GM12878 (cell line): ENCODE results near the gene RINT1. TPM values are rescaled to one million over a fixed set of nuclear protein-coding genes. Genes with fewer than 3 reads are reported as not detected.

Experiments used
- ATAC-seq: fragments of 200-7000 bp; cut with Tn5 transposase; 3 replicates; pipeline ENCODE4 v1.9.1; 2020; ENCODE audit warnings: mild to moderate bottlenecking, moderate library complexity
- BruUV-seq: library from RNA; stranded (reverse); fragments of 400-500 nt; replicated peaks from 2 replicates; lab custom pipeline; 2021; lab: Mats Ljungman, UMichigan
- CTCF ChIA-PET: fragments of 300-600 bp; sonication (Branson Sonifier 250); formaldehyde crosslinking; extraction: SDS; loops from one replicate; lab custom pipeline; 2021; ENCODE audit warnings: inconsistent platforms; lab: Yijun Ruan, JAX
- POLR2A ChIA-PET: fragments of 350-600 bp; formaldehyde crosslinking; extraction: SDS; loops from one replicate; lab custom pipeline; 2021; ENCODE audit warnings: inconsistent platforms; lab: Charles Lee
- RAD21 ChIA-PET: fragments of 300-600 bp; sonication (Branson Sonifier 250); formaldehyde crosslinking; loops from one replicate; lab custom pipeline; 2023; ENCODE audit warnings: antibody characterized with exemption; ENCODE audit not compliant: unreplicated experiment; lab: Charles Lee
- SMC1A ChIA-PET: fragments of 300-600 bp; sonication (Branson Sonifier 250); formaldehyde crosslinking; loops from one replicate; lab custom pipeline; 2023; ENCODE audit not compliant: unreplicated experiment, uncharacterized antibody; lab: Charles Lee
- DNase-seq: peaks from one replicate; pipeline ENCODE4 v3.0.0-alpha.2; 2011; ENCODE audit warnings: low read depth, low spot score
- FAIRE-seq: peaks from 3 replicates; lab custom pipeline; 2011; peaks lifted over from hg19 to GRCh38; lab: Jason Lieb, UNC
- H2AFZ ChIP-seq: 2 replicates; pipeline ENCODE4 v1.6.0; 2011; ENCODE audit warnings: low read depth, low read length, control low read depth; ENCODE audit not compliant: control insufficient read depth
- H3K27ac ChIP-seq: 2 replicates; pipeline ENCODE4 v1.5.1; 2011; ENCODE audit warnings: control low read depth; ENCODE audit not compliant: control insufficient read depth, insufficient read depth
- H3K27me3 ChIP-seq, 2 experiments: replicated peaks in 1 of 2; 2 replicates each; pipeline versions ENCODE4 v1.6.0 to v1.6.1; 2011; ENCODE audit warnings: low read length in 1 of 2; ENCODE audit not compliant: control insufficient read depth in 2 of 2, insufficient read depth in 2 of 2
- H3K36me3 ChIP-seq, 2 experiments: 2 replicates each; pipeline ENCODE4 v1.5.1; 2011; ENCODE audit warnings: low read length in 1 of 2; ENCODE audit not compliant: control insufficient read depth in 2 of 2, insufficient read depth in 2 of 2
- H3K4me1 ChIP-seq: 2 replicates; pipeline ENCODE4 v1.6.1; 2011; ENCODE audit warnings: mild to moderate bottlenecking, low read length, moderate library complexity, mixed read lengths; ENCODE audit not compliant: control insufficient read depth, insufficient read depth
- H3K4me2 ChIP-seq: 2 replicates; pipeline ENCODE4 v1.6.0; 2011; ENCODE audit warnings: control low read depth; ENCODE audit not compliant: control insufficient read depth, insufficient read depth
- H3K4me3 ChIP-seq: fragments of 200-600 bp; sonication (generic); 2 replicates; pipeline ENCODE4 v1.5.1; 2016
- H3K79me2 ChIP-seq: 2 replicates; pipeline ENCODE4 v1.6.0; 2011; ENCODE audit warnings: low read length; ENCODE audit not compliant: control insufficient read depth, insufficient read depth
- H3K9ac ChIP-seq: 2 replicates; pipeline ENCODE4 v1.8.0; 2011; ENCODE audit warnings: low read length, control low read depth, mixed read lengths; ENCODE audit not compliant: control insufficient read depth, insufficient read depth
- H3K9me3 ChIP-seq: replicated peaks from 3 replicates; pipeline ENCODE4 v1.5.1; 2011; ENCODE audit warnings: mild to moderate bottlenecking, low read length; ENCODE audit not compliant: control insufficient read depth, insufficient read depth
- H4K20me1 ChIP-seq: 2 replicates; pipeline ENCODE4 v1.6.0; 2011; ENCODE audit not compliant: control insufficient read depth, insufficient read depth
- BHLHE40 ChIP-seq, 2 experiments: fragments of 450-650 bp in 1 of 2; IDR thresholded peaks; 2 replicates each; pipeline ENCODE4 v1.6.1; 2011 to 2017; ENCODE audit warnings: low read depth in 2 of 2, borderline replicate concordance in 1 of 2, improper control_type of control experiment in 1 of 2, low read length in 1 of 2, mild to moderate bottlenecking in 1 of 2
- CBX3 ChIP-seq: fragments of 200-600 bp; sonication (generic); IDR thresholded peaks from 2 replicates; pipeline ENCODE4 v1.6.1; 2016; ENCODE audit warnings: low read depth, borderline replicate concordance
- CREB1 ChIP-seq: IDR thresholded peaks from 2 replicates; pipeline ENCODE4 v1.6.1; 2012; ENCODE audit warnings: low read depth, mild to moderate bottlenecking, inconsistent platforms
- GABPA ChIP-seq: IDR thresholded peaks from 2 replicates; pipeline ENCODE4 v1.6.1; 2014; ENCODE audit warnings: antibody characterized with exemption, low read depth, mild to moderate bottlenecking, inconsistent platforms
- HCFC1 ChIP-seq: fragments of 150-350 bp; IDR thresholded peaks from 2 replicates; pipeline ENCODE4 v1.6.1; 2014; ENCODE audit warnings: low read length
- IKZF2 ChIP-seq, 2 experiments: fragments of 450-650 bp; IDR thresholded peaks; 2 replicates each; pipeline ENCODE4 v1.6.1; 2017; ENCODE audit warnings: mild to moderate bottlenecking in 2 of 2, moderate library complexity in 2 of 2
- JUND ChIP-seq: IDR thresholded peaks from 2 replicates; pipeline ENCODE4 v1.6.1; 2012; ENCODE audit warnings: low read depth, mild to moderate bottlenecking, low read length, improper control_type of control experiment, moderate library complexity
- MYB ChIP-seq: fragments of 150-350 bp; IDR thresholded peaks from 2 replicates; pipeline ENCODE4 v1.6.1; 2014; ENCODE audit warnings: mild to moderate bottlenecking, low read depth, low read length, borderline replicate concordance
- NR2C1 ChIP-seq: fragments of 450-650 bp; IDR thresholded peaks from 2 replicates; pipeline ENCODE4 v1.6.1; 2017; ENCODE audit warnings: antibody characterized with exemption, mild to moderate bottlenecking, moderate library complexity
- RCOR1 ChIP-seq: conservative IDR thresholded peaks from 2 replicates; pipeline ENCODE4 v1.6.1; 2012; ENCODE audit warnings: low read depth, low read length, improper control_type of control experiment
- SIX5 ChIP-seq: IDR thresholded peaks from 2 replicates; pipeline ENCODE4 v1.6.1; 2011; ENCODE audit warnings: mild to moderate bottlenecking, low read depth, low read length, moderate library complexity; ENCODE audit not compliant: severe bottlenecking
- SRF ChIP-seq, 2 experiments: IDR thresholded peaks; 2 replicates each; pipeline ENCODE4 v1.6.1; 2011; ENCODE audit warnings: low read depth in 2 of 2, low read length in 2 of 2, mild to moderate bottlenecking in 1 of 2, moderate library complexity in 1 of 2
- WGBS: methylation state at CpG from one replicate; pipeline ENCODE4 v1.1.6; 2016; ENCODE audit warnings: low lambda C conversion rate; ENCODE audit not compliant: insufficient replicate concordance, insufficient coverage; ENCODE audit errors: missing lambda C conversion rate; 5-methylcytosine and 5-hydroxymethylcytosine counted together
- in situ Hi-C: fragments of 300-500 bp; cut with MboI; formaldehyde crosslinking; loops from 9 replicates; pipeline ENCODE4 v1.14.3; 2018; ENCODE audit warnings: mixed read lengths
- intact Hi-C: fragments of 100-400 bp; cut with micrococcal nuclease; formaldehyde crosslinking; loops from one replicate; pipeline ENCODE4 v1.14.2; 2022; ENCODE audit not compliant: unreplicated experiment
- polyA plus RNA-seq, 11 experiments: library from polyadenylated mRNA; depleted of rRNA in 4 of 11; unstranded in 6 of 11; stranded (reverse) in 5 of 11; fragments of >200 nt; fragmentation: Nextera tagmentation in 4 of 11; fragmentation: Illumina TruSeq in 1 of 11; extraction: Ambion mirVana in 4 of 11; extraction: Trizol in 1 of 11; gene quantifications; 1 replicate in 1 of 11; 2 replicates in 10 of 11; pipeline versions ENCODE4 v1.2.1 to v1.2.3, GENCODE V29; 2011 to 2016; ENCODE audit warnings: inconsistent platforms in 2 of 11, missing spikeins in 2 of 11, low read depth in 1 of 11
- total RNA-seq, 4 experiments: library from RNA; depleted of rRNA in 3 of 4; stranded (reverse); fragments of >200 nt in 3 of 4; fragmentation: Illumina TruSeq in 1 of 4; extraction: Trizol in 1 of 4; gene quantifications; 2 replicates each; pipeline versions ENCODE4 v1.2.1 to v1.2.3, GENCODE V29; 2013 to 2021
- TF ChIP-seq, protein P1 (sequence below): IDR thresholded peaks from 2 replicates; pipeline ENCODE4 v1.6.1; 2011; ENCODE audit warnings: borderline replicate concordance, low read depth, mild to moderate bottlenecking, moderate library complexity, mixed read lengths, low read length; ENCODE audit not compliant: insufficient read depth; ENCODE audit errors: extremely low read length
- TF ChIP-seq, protein P2 (sequence below): fragments of 450-650 bp; IDR thresholded peaks from 2 replicates; pipeline ENCODE4 v1.6.1; 2016; ENCODE audit warnings: mild to moderate bottlenecking, moderate library complexity, borderline replicate concordance
- TF ChIP-seq, protein P3 (sequence below): fragments of 450-650 bp; IDR thresholded peaks from 2 replicates; pipeline ENCODE4 v1.6.1; 2017; ENCODE audit warnings: low read depth, mild to moderate bottlenecking, moderate library complexity
- TF ChIP-seq, protein P4 (sequence below): fragments of 450-650 bp; IDR thresholded peaks from 2 replicates; pipeline ENCODE4 v1.6.1; 2016; ENCODE audit warnings: mild to moderate bottlenecking

RINT1 gene
- total and polyA plus RNA-seq, 10 of the 15 experiments (the other 5 are each of a cell fraction or from before 2014, with no cell fraction given): 6.7 to 32.3 (median 17.3) TPM

DNA sequence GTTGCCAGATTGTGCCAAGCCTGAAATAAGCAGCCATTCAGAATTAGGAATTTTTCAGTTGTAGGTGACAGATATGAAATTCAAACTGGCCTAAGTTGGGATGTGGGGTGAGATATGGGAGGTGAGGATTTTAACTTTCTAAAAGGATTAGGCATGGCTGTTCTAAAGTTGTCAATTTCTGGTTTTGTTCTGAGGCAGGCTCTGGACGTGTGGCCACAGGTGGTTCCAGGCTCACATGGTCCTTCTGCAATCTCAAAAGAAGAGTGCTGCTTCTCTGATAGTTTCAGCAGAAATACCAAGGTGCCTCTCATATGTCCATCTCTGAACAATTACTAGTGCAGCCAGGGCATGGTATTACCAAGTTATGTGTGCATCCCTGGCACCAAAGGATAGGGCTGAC lies 27.9 kb downstream of the RINT1 start:
- H3K79me2 ChIP-seq: no peaks in the 10 kb centered on the region
- no TSS peak for BruUV-seq
- ATAC-seq (no peak), DNase-seq (no peak), FAIRE-seq (no peak)
- H3K4me3 ChIP-seq: no peak overlapping the region
- POLR2A ChIA-PET: interaction anchor here (0.7 kb wide), 1 partner anchor 746 kb away, joined by 7 read pairs; no protein-coding TSS in a partner anchor
- no peak overlapping the region for H3K27ac ChIP-seq
- in situ Hi-C loops (no loop called here), intact Hi-C loops (no loop called here)
- CTCF ChIA-PET: interaction anchor here (0.6 kb wide), 1 partner anchor 113 kb away, joined by 3 read pairs; no protein-coding TSS in a partner anchor
- no peak overlapping the region for H2AFZ ChIP-seq
- no peaks in the 10 kb centered on the region for H3K27me3 ChIP-seq
- no peaks in the 10 kb centered on the region for H3K9me3 ChIP-seq
- H4K20me1 ChIP-seq: no peaks in the 10 kb centered on the region
- peaks cover 0 to 6% of the 10 kb centered on the region in 2 experiments; a peak in 2 of 4 replicates for H3K36me3 ChIP-seq
- no peak overlapping the region for H3K9ac ChIP-seq
- H3K4me1 ChIP-seq: no peaks in the 10 kb centered on the region
- RAD21 ChIA-PET: no interaction called here
- no peak overlapping the region for H3K4me2 ChIP-seq
- SMC1A ChIA-PET: no interaction called here
- 54% methylated on average over 1 of the region's 1 CpG for WGBS
- no peak for TF ChIP-seq GABPA
- TF ChIP-seq BHLHE40 (IDR thresholded peaks at IDR 0.05; ENCODE audit: borderline replicate concordance in 1 of 2, low read depth in 2 of 2, low read length in 1 of 2): no peak
- no peak for TF ChIP-seq CBX3
- no peak for TF ChIP-seq HCFC1
- TF ChIP-seq NR2C1: no peak
- TF ChIP-seq SIX5: no peak
- TF ChIP-seq, protein P1, sequence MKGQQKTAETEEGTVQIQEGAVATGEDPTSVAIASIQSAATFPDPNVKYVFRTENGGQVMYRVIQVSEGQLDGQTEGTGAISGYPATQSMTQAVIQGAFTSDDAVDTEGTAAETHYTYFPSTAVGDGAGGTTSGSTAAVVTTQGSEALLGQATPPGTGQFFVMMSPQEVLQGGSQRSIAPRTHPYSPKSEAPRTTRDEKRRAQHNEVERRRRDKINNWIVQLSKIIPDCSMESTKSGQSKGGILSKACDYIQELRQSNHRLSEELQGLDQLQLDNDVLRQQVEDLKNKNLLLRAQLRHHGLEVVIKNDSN: no peak
- TF ChIP-seq, protein P2, sequence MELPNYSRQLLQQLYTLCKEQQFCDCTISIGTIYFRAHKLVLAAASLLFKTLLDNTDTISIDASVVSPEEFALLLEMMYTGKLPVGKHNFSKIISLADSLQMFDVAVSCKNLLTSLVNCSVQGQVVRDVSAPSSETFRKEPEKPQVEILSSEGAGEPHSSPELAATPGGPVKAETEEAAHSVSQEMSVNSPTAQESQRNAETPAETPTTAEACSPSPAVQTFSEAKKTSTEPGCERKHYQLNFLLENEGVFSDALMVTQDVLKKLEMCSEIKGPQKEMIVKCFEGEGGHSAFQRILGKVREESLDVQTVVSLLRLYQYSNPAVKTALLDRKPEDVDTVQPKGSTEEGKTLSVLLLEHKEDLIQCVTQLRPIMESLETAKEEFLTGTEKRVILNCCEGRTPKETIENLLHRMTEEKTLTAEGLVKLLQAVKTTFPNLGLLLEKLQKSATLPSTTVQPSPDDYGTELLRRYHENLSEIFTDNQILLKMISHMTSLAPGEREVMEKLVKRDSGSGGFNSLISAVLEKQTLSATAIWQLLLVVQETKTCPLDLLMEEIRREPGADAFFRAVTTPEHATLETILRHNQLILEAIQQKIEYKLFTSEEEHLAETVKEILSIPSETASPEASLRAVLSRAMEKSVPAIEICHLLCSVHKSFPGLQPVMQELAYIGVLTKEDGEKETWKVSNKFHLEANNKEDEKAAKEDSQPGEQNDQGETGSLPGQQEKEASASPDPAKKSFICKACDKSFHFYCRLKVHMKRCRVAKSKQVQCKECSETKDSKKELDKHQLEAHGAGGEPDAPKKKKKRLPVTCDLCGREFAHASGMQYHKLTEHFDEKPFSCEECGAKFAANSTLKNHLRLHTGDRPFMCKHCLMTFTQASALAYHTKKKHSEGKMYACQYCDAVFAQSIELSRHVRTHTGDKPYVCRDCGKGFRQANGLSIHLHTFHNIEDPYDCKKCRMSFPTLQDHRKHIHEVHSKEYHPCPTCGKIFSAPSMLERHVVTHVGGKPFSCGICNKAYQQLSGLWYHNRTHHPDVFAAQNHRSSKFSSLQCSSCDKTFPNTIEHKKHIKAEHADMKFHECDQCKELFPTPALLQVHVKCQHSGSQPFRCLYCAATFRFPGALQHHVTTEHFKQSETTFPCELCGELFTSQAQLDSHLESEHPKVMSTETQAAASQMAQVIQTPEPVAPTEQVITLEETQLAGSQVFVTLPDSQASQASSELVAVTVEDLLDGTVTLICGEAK: no peak
- TF ChIP-seq MYB: no peak
- no peak for TF ChIP-seq CREB1
- no peak for TF ChIP-seq JUND
- TF ChIP-seq SRF (IDR thresholded peaks at IDR 0.05; ENCODE audit: low read depth in 2 of 2, low read length in 2 of 2): no peak
- TF ChIP-seq, protein P3, sequence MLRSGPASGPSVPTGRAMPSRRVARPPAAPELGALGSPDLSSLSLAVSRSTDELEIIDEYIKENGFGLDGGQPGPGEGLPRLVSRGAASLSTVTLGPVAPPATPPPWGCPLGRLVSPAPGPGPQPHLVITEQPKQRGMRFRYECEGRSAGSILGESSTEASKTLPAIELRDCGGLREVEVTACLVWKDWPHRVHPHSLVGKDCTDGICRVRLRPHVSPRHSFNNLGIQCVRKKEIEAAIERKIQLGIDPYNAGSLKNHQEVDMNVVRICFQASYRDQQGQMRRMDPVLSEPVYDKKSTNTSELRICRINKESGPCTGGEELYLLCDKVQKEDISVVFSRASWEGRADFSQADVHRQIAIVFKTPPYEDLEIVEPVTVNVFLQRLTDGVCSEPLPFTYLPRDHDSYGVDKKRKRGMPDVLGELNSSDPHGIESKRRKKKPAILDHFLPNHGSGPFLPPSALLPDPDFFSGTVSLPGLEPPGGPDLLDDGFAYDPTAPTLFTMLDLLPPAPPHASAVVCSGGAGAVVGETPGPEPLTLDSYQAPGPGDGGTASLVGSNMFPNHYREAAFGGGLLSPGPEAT: no peak
- no peak for TF ChIP-seq RCOR1
- TF ChIP-seq, protein P4, sequence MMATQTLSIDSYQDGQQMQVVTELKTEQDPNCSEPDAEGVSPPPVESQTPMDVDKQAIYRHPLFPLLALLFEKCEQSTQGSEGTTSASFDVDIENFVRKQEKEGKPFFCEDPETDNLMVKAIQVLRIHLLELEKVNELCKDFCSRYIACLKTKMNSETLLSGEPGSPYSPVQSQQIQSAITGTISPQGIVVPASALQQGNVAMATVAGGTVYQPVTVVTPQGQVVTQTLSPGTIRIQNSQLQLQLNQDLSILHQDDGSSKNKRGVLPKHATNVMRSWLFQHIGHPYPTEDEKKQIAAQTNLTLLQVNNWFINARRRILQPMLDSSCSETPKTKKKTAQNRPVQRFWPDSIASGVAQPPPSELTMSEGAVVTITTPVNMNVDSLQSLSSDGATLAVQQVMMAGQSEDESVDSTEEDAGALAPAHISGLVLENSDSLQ: no peak
- no peak for TF ChIP-seq IKZF2 (IDR thresholded peaks at IDR 0.05)
